Measurements from ENCODE around the gene TLCD3B. TPM values are rescaled to one million over a fixed set of nuclear protein-coding genes. Genes with fewer than 3 reads are reported as not detected.

The TLCD3B gene
- total and polyA plus RNA-seq, 2 of the 4 experiments (the other 2 are of a cell fraction), result 0.19 TPM; not detected in 1

- Histone ChIP-seq H2BK15ac (ENCODE audit: low read depth, low read length) (no peak overlapping the region), H3K36me3 (ENCODE audit: control insufficient read depth, insufficient read depth, low read length) (peaks cover 50% of the 10 kb centered on the region)
- CTCF ChIA-PET, result no interaction called here
Observed at GRCh38 chr16:30066761-30067583, 35.9 kb upstream of the TLCD3B start.

More at GRCh38 chr16:30066761-30067583, 35.9 kb upstream of the TLCD3B start:
- H3K9me1 ChIP-seq (ENCODE audit: insufficient read depth, low read length), result peaks cover 23% of the 10 kb centered on the region
- peak overlapping the region; percentile 96 for H3K9ac ChIP-seq (ENCODE audit: low read depth, low read length)
- peaks cover 63% of the 10 kb centered on the region for H4K20me1 ChIP-seq (ENCODE audit: insufficient read depth, low read length)
- peak overlapping the region; percentile 98 for H2BK5ac ChIP-seq (ENCODE audit: low read depth, low read length, poor library complexity, severe bottlenecking)
- no peaks in the 10 kb centered on the region for H3K9me3 ChIP-seq (ENCODE audit: control insufficient read depth, insufficient read depth, low read length)
- H3K18ac ChIP-seq (ENCODE audit: low read depth, low read length), result no peak overlapping the region
- peak overlapping the region; percentile 85 for H3K4me3 ChIP-seq (ENCODE audit: insufficient read depth, low read depth, low read length)
- H3K27me3 ChIP-seq (ENCODE audit: control insufficient read depth, insufficient read depth, low read length), result no peaks in the 10 kb centered on the region
- H3K4ac ChIP-seq (ENCODE audit: low read depth, low read length), result peak overlapping the region; percentile 96
- 0 out of 2 replicates have a peak overlapping the region, but pooled peaks have one; percentile 96 for H4K91ac ChIP-seq (ENCODE audit: insufficient read depth, low read depth, low read length)
- H3K4me2 ChIP-seq (ENCODE audit: low read depth, low read length), result peak overlapping the region; percentile 96
- no peak overlapping the region for H4K5ac ChIP-seq (ENCODE audit: low read depth, low read length)
- peak overlapping the region; percentile 98 for H3K14ac ChIP-seq (replicated peaks; ENCODE audit: low read depth, low read length)
- no peak for ATAC-seq (ENCODE audit: low read depth)
- 26% methylated on average over 6 of the region's 21 CpGs; no CpG with 5 or more reads in 1 of the 2 experiments for WGBS, 2 experiments (ENCODE audit: extremely low coverage in 2 of 2, insufficient read length in 1 of 2)
- peaks cover 30 to 65% of the 10 kb centered on the region in 2 experiments for H3K79me1 ChIP-seq (ENCODE audit: low read depth in 1 of 2, low read length in 2 of 2)
- H3K23ac ChIP-seq (ENCODE audit: low read depth, low read length), result peak overlapping the region; percentile 98
- BruUV-seq (replicated peaks), result no TSS peak
- peak overlapping the region; percentile 65 for H2AFZ ChIP-seq (replicated peaks; ENCODE audit: low read length, poor library complexity)
- TF ChIP-seq CHD1 (IDR thresholded peaks at IDR 0.05; ENCODE audit: low read depth, low read length) (no peak), MAZ (IDR thresholded peaks at IDR 0.05; ENCODE audit: borderline replicate concordance, low read depth, low read length) (0 out of 2 replicates have a peak, but pooled peaks have one; percentile 10)
- H3K4me1 ChIP-seq (ENCODE audit: control insufficient read depth, insufficient read depth, low read length), result peaks cover 32% of the 10 kb centered on the region
- POLR2A ChIA-PET (ENCODE audit: unreplicated experiment), result interaction anchor here (1.0 kb wide), 1 partner anchor 12 kb away, joined by 3 read pairs; no protein-coding TSS in a partner anchor
- peak overlapping the region; percentile 100 for H2AK9ac ChIP-seq (replicated peaks; ENCODE audit: low read depth, low read length, poor library complexity)
- peak overlapping the region; percentile 99 for H3K27ac ChIP-seq (ENCODE audit: insufficient read depth, low read length)
- H2BK120ac ChIP-seq (ENCODE audit: low read depth, low read length), result no peak overlapping the region
- peak overlapping the region; percentile 89 for H3K56ac ChIP-seq (ENCODE audit: extremely low read depth, insufficient read depth, low read length)
- DNase-seq, result no peak
- no peak overlapping the region; a peak in 2 of 4 replicates for H4K8ac ChIP-seq (ENCODE audit: low read depth in 2 of 2, low read length in 2 of 2)
- dilution Hi-C loops (cut with HindIII; ENCODE audit: low sequenced_read_pairs, unreplicated experiment), result no loop called here
- in situ Hi-C loops (cut with MboI; ENCODE audit: low sequenced_read_pairs), result no loop called here
- H2BK20ac ChIP-seq (ENCODE audit: low read depth, low read length), result no peak overlapping the region
- H2AK5ac ChIP-seq (ENCODE audit: low read depth, low read length), result peak overlapping the region; percentile 98; the same call in 1 of the 2 replicates
- intact Hi-C loops (cut with micrococcal nuclease), result no loop called here
